Suprapubic skin (tissue), 4 donors: Measurements from ENCODE around the gene OVAAL.

Source experiments
- CTCF ChIP-seq, 2 donors: fragments of 200-600 bp in 1 of 2; fragments of 450-650 bp in 1 of 2; sonication (generic) in 1 of 2; IDR thresholded peaks; one replicate each; pipeline ENCODE4 v1.5.1; 2016 to 2019; ENCODE audit warnings: antibody characterized with exemption in 2 of 2, mild to moderate bottlenecking in 1 of 2, moderate library complexity in 1 of 2
- EP300 ChIP-seq: sonication (generic); formaldehyde crosslinking; IDR thresholded peaks from one replicate; pipeline ENCODE4 v1.6.1; 2017; ENCODE audit warnings: antibody characterized with exemption
- POLR2A ChIP-seq, 2 donors: fragments of 450-650 bp; IDR thresholded peaks; one replicate each; pipeline ENCODE4 v1.6.1; 2017; ENCODE audit warnings: antibody characterized with exemption in 2 of 2, mild to moderate bottlenecking in 2 of 2, moderate library complexity in 2 of 2
- POLR2AphosphoS5 ChIP-seq, 3 donors: sonication (generic); formaldehyde crosslinking; IDR thresholded peaks; one replicate each; pipeline ENCODE4 v1.6.1; 2017; ENCODE audit warnings: antibody characterized with exemption in 3 of 3

GRCh38 chr1:180588121-180588520 is 29.4 kb downstream of the OVAAL start:
- no peak for TF ChIP-seq POLR2A (IDR thresholded peaks at IDR 0.05)
- no peak for TF ChIP-seq POLR2AphosphoS5 (IDR thresholded peaks at IDR 0.05)
- TF ChIP-seq CTCF (IDR thresholded peaks at IDR 0.05): no peak
- TF ChIP-seq EP300: no peak
